H1 (cell line): ENCODE results near the gene FAM149B1. TPM values are rescaled to one million over a fixed set of nuclear protein-coding genes. Genes with fewer than 3 reads are reported as not detected.
A peak's percentile ranks its signal among the peaks of the same experiment; 100 is the strongest.

Experiments used
- CTCF ChIA-PET: fragments of 300-600 bp; sonication (Branson Sonifier 250); formaldehyde crosslinking; loops from one replicate; lab custom pipeline; 2021; ENCODE audit not compliant: partially characterized antibody; lab: Charles Lee
- POLR2A ChIA-PET: fragments of 300-600 bp; sonication (Branson Sonifier 250); formaldehyde crosslinking; loops from one replicate; lab custom pipeline; 2021; ENCODE audit warnings: inconsistent platforms; ENCODE audit not compliant: partially characterized antibody; lab: Charles Lee
- DNase-seq, 2 experiments: peaks; one replicate each; pipeline versions ENCODE4 v3.0.0 to v3.0.0-alpha.2; 2010 to 2022; ENCODE audit warnings: low spot score in 2 of 2, low read depth in 1 of 2, mixed read lengths in 1 of 2
- FAIRE-seq: peaks from 2 replicates; lab custom pipeline; 2011; peaks lifted over from hg19 to GRCh38; lab: Jason Lieb, UNC
- H2AFZ ChIP-seq: 2 replicates; pipeline ENCODE4 v1.8.1; 2012; ENCODE audit warnings: low read length, inconsistent platforms
- H2AK5ac ChIP-seq: 2 replicates; pipeline ENCODE4 v1.6.1; 2013; ENCODE audit warnings: low read depth, low read length
- H2BK120ac ChIP-seq: replicated peaks from 2 replicates; pipeline ENCODE3; 2013; ENCODE audit warnings: low read depth, low read length, inconsistent platforms
- H2BK12ac ChIP-seq: 2 replicates; pipeline ENCODE4 v1.6.1; 2013; ENCODE audit warnings: low read depth, low read length
- H2BK15ac ChIP-seq: 2 replicates; pipeline ENCODE4 v1.6.1; 2013; ENCODE audit warnings: low read length
- H2BK20ac ChIP-seq: 2 replicates; pipeline ENCODE4 v1.6.1; 2013; ENCODE audit warnings: low read length
- H2BK5ac ChIP-seq: 2 replicates; pipeline ENCODE4 v1.6.1; 2013; ENCODE audit warnings: low read depth, low read length
- H3K14ac ChIP-seq: 2 replicates; pipeline ENCODE4 v1.6.1; 2013; ENCODE audit warnings: inconsistent platforms; ENCODE audit not compliant: insufficient read length
- H3K18ac ChIP-seq: 2 replicates; pipeline ENCODE4 v1.6.1; 2013; ENCODE audit warnings: low read length; ENCODE audit errors: extremely low read depth
- H3K23ac ChIP-seq: 2 replicates; pipeline ENCODE4 v1.6.1; 2013; ENCODE audit warnings: inconsistent platforms; ENCODE audit not compliant: insufficient read length
- H3K23me2 ChIP-seq: 2 replicates; pipeline ENCODE4 v1.6.1; 2013; ENCODE audit warnings: low read depth, low read length
- H3K27ac ChIP-seq: 2 replicates; pipeline ENCODE4 v1.6.1; 2011; ENCODE audit warnings: low read depth, low read length, inconsistent platforms
- H3K27me3 ChIP-seq, 4 experiments: replicated peaks in 1 of 4; 1 replicate in 1 of 4; 2 replicates in 3 of 4; pipeline versions ENCODE4 v1.6.1 to v1.8.1; 2011 to 2013; ENCODE audit warnings: low read length in 3 of 4, mild to moderate bottlenecking in 3 of 4, inconsistent platforms in 2 of 4, mixed read lengths in 2 of 4, moderate library complexity in 1 of 4; ENCODE audit not compliant: control insufficient read depth in 3 of 4, insufficient read depth in 3 of 4; ENCODE audit errors: extremely low read depth in 1 of 4
- H3K36me3 ChIP-seq, 4 experiments: 2 replicates each; pipeline versions ENCODE4 v1.6.1 to v1.8.1; 2011 to 2013; ENCODE audit warnings: mild to moderate bottlenecking in 4 of 4, low read length in 3 of 4, moderate library complexity in 2 of 4, control low read depth in 1 of 4, inconsistent platforms in 1 of 4; ENCODE audit not compliant: insufficient read depth in 4 of 4, control insufficient read depth in 2 of 4
- H3K4ac ChIP-seq: replicated peaks from 2 replicates; pipeline ENCODE3; 2013; ENCODE audit warnings: low read length, low read depth, mixed read lengths, inconsistent platforms; ENCODE audit not compliant: insufficient read length
- H3K4me1 ChIP-seq, 4 experiments: replicated peaks in 1 of 4; 1 replicate in 1 of 4; 2 replicates in 3 of 4; pipeline versions ENCODE4 v1.6.1 to v1.8.1; 2011 to 2013; ENCODE audit warnings: low read length in 3 of 4, inconsistent platforms in 2 of 4, mixed read lengths in 1 of 4; ENCODE audit not compliant: insufficient read depth in 4 of 4, control insufficient read depth in 3 of 4
- H3K4me2 ChIP-seq, 2 experiments: 2 replicates each; pipeline versions ENCODE4 v1.6.1 to v1.8.1; 2011 to 2013; ENCODE audit warnings: low read depth in 2 of 2, low read length in 2 of 2, control low read depth in 1 of 2, inconsistent platforms in 1 of 2, mild to moderate bottlenecking in 1 of 2; ENCODE audit not compliant: insufficient read depth in 1 of 2
- H3K4me3 ChIP-seq, 4 experiments: fragments of 200-600, 300-600 bp in 1 of 4; sonication (generic), shearing (Covaris generic), sonication (Bioruptor Twin) in 1 of 4; 2 replicates each; pipeline versions ENCODE4 v1.5.1 to v1.8.1; 2011 to 2016; ENCODE audit warnings: low read length in 4 of 4, low read depth in 3 of 4, control low read depth in 2 of 4, inconsistent platforms in 2 of 4, mild to moderate bottlenecking in 2 of 4, mixed read lengths in 1 of 4, moderate library complexity in 1 of 4; ENCODE audit not compliant: insufficient read depth in 2 of 4; ENCODE audit errors: extremely low read depth in 1 of 4
- H3K56ac ChIP-seq: replicated peaks from 2 replicates; pipeline ENCODE3; 2013; ENCODE audit warnings: low read depth, mild to moderate bottlenecking, mixed read lengths, low read length, inconsistent platforms; ENCODE audit not compliant: insufficient read length
- H3K79me1 ChIP-seq: 2 replicates; pipeline ENCODE4 v1.6.1; 2013; ENCODE audit warnings: low read depth, low read length, control low read depth
- H3K79me2 ChIP-seq, 2 experiments: 2 replicates each; pipeline versions ENCODE4 v1.6.1 to v1.8.1; 2012 to 2013; ENCODE audit warnings: low read length in 2 of 2, mild to moderate bottlenecking in 2 of 2, inconsistent platforms in 1 of 2; ENCODE audit not compliant: insufficient read depth in 2 of 2, control insufficient read depth in 1 of 2
- H3K9ac ChIP-seq, 4 experiments: replicated peaks in 1 of 4; 1 replicate in 1 of 4; 2 replicates in 3 of 4; pipeline versions ENCODE4 v1.6.1 to v1.8.1; 2011 to 2013; ENCODE audit warnings: low read depth in 3 of 4, low read length in 3 of 4, control low read depth in 2 of 4, mild to moderate bottlenecking in 2 of 4, moderate library complexity in 2 of 4, inconsistent platforms in 1 of 4; ENCODE audit errors: extremely low read depth in 1 of 4
- H3K9me3 ChIP-seq, 2 experiments: 2 replicates each; pipeline versions ENCODE4 v1.6.1 to v1.8.1; 2012 to 2013; ENCODE audit warnings: mild to moderate bottlenecking in 2 of 2, moderate library complexity in 2 of 2, control low read depth in 1 of 2, inconsistent platforms in 1 of 2, low read depth in 1 of 2, low read length in 1 of 2, mixed read lengths in 1 of 2; ENCODE audit not compliant: insufficient read depth in 2 of 2
- H4K20me1 ChIP-seq, 2 experiments: replicated peaks in 1 of 2; 2 replicates each; pipeline versions ENCODE3 to v1.8.1; 2011 to 2013; ENCODE audit warnings: inconsistent platforms in 2 of 2, low read length in 2 of 2, mild to moderate bottlenecking in 1 of 2; ENCODE audit not compliant: insufficient read depth in 2 of 2, control insufficient read depth in 1 of 2
- H4K5ac ChIP-seq: 2 replicates; pipeline ENCODE4 v1.6.1; 2013; ENCODE audit warnings: low read length, low read depth, mixed read lengths, inconsistent platforms; ENCODE audit not compliant: insufficient read length
- H4K8ac ChIP-seq: 2 replicates; pipeline ENCODE4 v1.8.0; 2013; ENCODE audit warnings: mild to moderate bottlenecking, moderate library complexity, low read length, inconsistent platforms; ENCODE audit not compliant: insufficient read depth; ENCODE audit errors: extremely low read depth
- H4K91ac ChIP-seq: replicated peaks from 2 replicates; pipeline ENCODE3; 2013; ENCODE audit warnings: low read length, mixed read lengths, inconsistent platforms; ENCODE audit not compliant: insufficient read length
- BACH1 ChIP-seq: IDR thresholded peaks from 2 replicates; pipeline ENCODE4 v1.6.1; 2012; ENCODE audit warnings: low read length, improper control_type of control experiment
- BRCA1 ChIP-seq: IDR thresholded peaks from 2 replicates; pipeline ENCODE4 v1.6.1; 2012; ENCODE audit warnings: low read depth, low read length, improper control_type of control experiment
- CEBPB ChIP-seq: IDR thresholded peaks from 2 replicates; pipeline ENCODE4 v1.6.1; 2012; ENCODE audit warnings: low read depth, low read length
- CTBP2 ChIP-seq: IDR thresholded peaks from 2 replicates; pipeline ENCODE4 v1.7.0; 2011; ENCODE audit warnings: borderline replicate concordance, mild to moderate bottlenecking, moderate library complexity, mixed read lengths, low read length; ENCODE audit not compliant: insufficient read depth, insufficient read length
- FOSL1 ChIP-seq: IDR thresholded peaks from 2 replicates; pipeline ENCODE4 v1.6.1; 2011; ENCODE audit warnings: mild to moderate bottlenecking, low read depth, low read length, moderate library complexity; ENCODE audit not compliant: insufficient read depth
- PHF8 ChIP-seq: fragments of 200-600 bp; sonication (generic); conservative IDR thresholded peaks from 2 replicates; pipeline ENCODE4 v1.7.1; 2012; ENCODE audit warnings: low read depth, mild to moderate bottlenecking, inconsistent platforms, low read length, moderate library complexity
- TEAD4 ChIP-seq: IDR thresholded peaks from 2 replicates; pipeline ENCODE4 v1.6.1; 2012; ENCODE audit warnings: low read depth, low read length, inconsistent platforms, mixed read lengths
- USF2 ChIP-seq: IDR thresholded peaks from 2 replicates; pipeline ENCODE4 v1.6.1; 2011; ENCODE audit warnings: low read length, improper control_type of control experiment
- WGBS, 2 experiments: shearing (Covaris generic) in 1 of 2; methylation state at CpG; one replicate each; pipeline versions ENCODE4 v1.1.6 to v1.1.7; 2013 to 2015; ENCODE audit warnings: low lambda C conversion rate in 2 of 2, mixed read lengths in 2 of 2, inconsistent platforms in 1 of 2, low coverage in 1 of 2, missing lambda C conversion rate in 1 of 2; ENCODE audit not compliant: insufficient replicate concordance in 2 of 2, insufficient coverage in 1 of 2, insufficient read length in 1 of 2; ENCODE audit errors: extremely low coverage in 1 of 2, missing lambda C conversion rate in 1 of 2; 5-methylcytosine and 5-hydroxymethylcytosine counted together
- polyA plus RNA-seq, 7 experiments: library from polyadenylated mRNA; depleted of rRNA in 3 of 7; stranded (reverse) in 5 of 7; unstranded in 2 of 7; fragments of >200 nt in 5 of 7; fragments of 200-250 nt in 2 of 7; gene quantifications; 1 replicate in 5 of 7; 2 replicates in 1 of 7; 4 replicates in 1 of 7; pipeline versions ENCODE4 v1.2.1 to v1.2.3, GENCODE V29; 2011 to 2013; ENCODE audit warnings: missing spikeins in 2 of 7, mixed read lengths in 2 of 7
- total RNA-seq: library from RNA; stranded (reverse); fragmentation: NEBNext Ultra II Directional; extraction: Animal tissue kit (Norgen Biotek cat#: 25700); gene quantifications from 2 replicates; pipeline ENCODE4 v1.2.1, GENCODE V29; 2021
- TF ChIP-seq, protein P1 (sequence below): IDR thresholded peaks from 2 replicates; pipeline ENCODE4 v1.6.1; 2012; ENCODE audit warnings: inconsistent platforms

The FAM149B1 gene
- total and polyA plus RNA-seq, 2 of the 8 experiments (the other 6 are each of a cell fraction or from before 2014, with no cell fraction given), result 16.8 to 21.9 TPM

DNA sequence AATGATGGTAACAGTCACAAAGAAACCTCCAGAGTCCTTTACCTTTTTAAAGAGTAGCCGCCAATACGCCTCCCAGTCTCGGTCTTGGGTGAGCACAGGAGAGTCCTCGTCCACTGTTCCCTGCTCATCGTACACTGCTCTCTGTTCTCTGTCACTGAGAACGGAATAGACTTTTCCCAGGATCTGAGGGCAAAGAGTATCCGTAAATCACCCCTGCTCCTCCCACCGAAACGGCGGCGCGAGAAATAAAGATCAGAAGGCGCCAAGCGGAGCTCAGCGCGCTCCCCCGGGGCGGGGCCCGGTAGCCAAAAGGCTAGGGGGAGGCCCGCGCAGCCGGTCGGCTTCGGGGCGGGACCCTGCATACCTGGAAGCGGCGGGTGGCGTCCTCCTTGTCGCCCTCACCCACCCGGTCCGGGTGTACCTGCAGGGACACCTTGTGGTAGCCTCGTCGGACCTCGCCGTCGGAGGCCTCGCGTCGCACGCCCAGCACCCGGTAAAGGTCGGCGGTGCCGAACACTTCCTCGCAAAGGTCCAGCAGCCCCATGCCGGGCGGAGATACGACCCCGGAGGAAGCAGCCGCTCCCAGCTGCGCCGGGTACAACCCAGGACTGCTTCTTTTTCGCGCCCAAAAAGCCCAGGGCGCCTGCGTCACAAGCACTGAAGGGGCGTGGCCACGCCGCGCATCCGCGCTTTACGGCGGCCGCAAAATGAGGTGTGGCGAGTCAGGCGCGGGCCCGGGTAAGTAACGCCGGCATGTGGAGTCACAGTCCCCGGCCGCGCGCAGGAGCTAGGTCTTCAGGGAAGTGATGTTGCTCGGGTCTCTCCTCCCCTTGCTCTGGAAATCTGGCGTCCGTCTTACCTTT is 79.0 kb downstream of the FAM149B1 start, which contains the start of gene DNAJC9:
DNAJC9 (minus strand) TSS at position 610 of the 863 bp plus-strand sequence; CDS start at position 544, 66 bp downstream.
- no peak within 1 kb of the TSS for H3K23ac ChIP-seq
- peaks cover 7 to 66% of the 10 kb centered on the region in 2 experiments; a peak in 2 of 4 replicates for H3K79me2 ChIP-seq
- CTCF ChIA-PET, result interaction anchor here (0.6 to 1.7 kb wide), 2 partner anchors 11 to 94 kb away, joined by 3 to 4 read pairs; no protein-coding TSS in a partner anchor
- H4K91ac ChIP-seq, result peak within 1 kb of the TSS; percentile 91
- H2BK120ac ChIP-seq, result no peak within 1 kb of the TSS
- no peak within 1 kb of the TSS for H2BK20ac ChIP-seq
- H3K79me1 ChIP-seq, result 0 out of 2 replicates have a peak, but pooled peaks cover 2% of the 10 kb centered on the region
- peak within 1 kb of the TSS; percentile 97 for H3K4ac ChIP-seq
- H3K27me3 ChIP-seq, result no peaks in the 10 kb centered on the region
- H3K9me3 ChIP-seq, result no peaks in the 10 kb centered on the region
- DNase-seq (peak; percentile 95 to 99), FAIRE-seq (no peak)
- no peak within 1 kb of the TSS for H2AK5ac ChIP-seq
- H3K4me2 ChIP-seq, result peak within 1 kb of the TSS; percentile 21 to 69
- 3% methylated on average over 60 of the region's 78 CpGs; no CpG with 5 or more reads in 1 of the 2 experiments for WGBS, 2 experiments
- H3K27ac ChIP-seq, result peak within 1 kb of the TSS; percentile 95
- H3K9ac ChIP-seq, result peak within 1 kb of the TSS; percentile 87 to 98 (median 93)
- H2BK5ac ChIP-seq, result peak within 1 kb of the TSS; percentile 99
- H3K36me3 ChIP-seq, result peaks cover 18 to 55% (median 43%) of the 10 kb centered on the region in 4 experiments
- peak within 1 kb of the TSS; percentile 57 to 92 (median 86) for H3K4me3 ChIP-seq
- H3K56ac ChIP-seq, result peak within 1 kb of the TSS; percentile 98
- H3K23me2 ChIP-seq, result peaks cover 4% of the 10 kb centered on the region; the same call in 1 of the 2 replicates
- H4K5ac ChIP-seq, result peak within 1 kb of the TSS; percentile 97
- POLR2A ChIA-PET, result interaction anchor here (0.6 to 4.8 kb wide), 49 partner anchors 9 to 526 kb away, joined by 3 to 62 read pairs (median 4); partner anchors contain the start of genes ANXA7, CFAP70, ECD and FAM149B1
- no peak within 1 kb of the TSS for H3K14ac ChIP-seq
- peaks cover 0 to 3% of the 10 kb centered on the region in 2 experiments for H4K20me1 ChIP-seq
- H3K18ac ChIP-seq, result peak within 1 kb of the TSS; percentile 97; the same call in 1 of the 2 replicates
- H3K4me1 ChIP-seq, result peaks cover 0 to 3% (median 2%) of the 10 kb centered on the region in 4 experiments; a peak in 5 of 7 replicates
- 0 out of 2 replicates have a peak within 1 kb of the TSS, but pooled peaks have one; percentile 77 for H2BK15ac ChIP-seq
- no peak within 1 kb of the TSS for H2BK12ac ChIP-seq
- peak within 1 kb of the TSS; percentile 63; the same call in 1 of the 2 replicates for H2AFZ ChIP-seq
- peak within 1 kb of the TSS; percentile 100 for H4K8ac ChIP-seq
- TF ChIP-seq BACH1 (no peak), USF2 (no peak), PHF8 (peak; percentile 99), CTBP2 (no peak), BRCA1 (no peak), TEAD4 (peak; percentile 73), CEBPB (no peak), FOSL1 (no peak)
- TF ChIP-seq, protein P1, sequence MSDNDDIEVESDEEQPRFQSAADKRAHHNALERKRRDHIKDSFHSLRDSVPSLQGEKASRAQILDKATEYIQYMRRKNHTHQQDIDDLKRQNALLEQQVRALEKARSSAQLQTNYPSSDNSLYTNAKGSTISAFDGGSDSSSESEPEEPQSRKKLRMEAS, result peak; percentile 69
